ENCODE data around the gene RPL10A.

Gene RPL10A

DNA sequence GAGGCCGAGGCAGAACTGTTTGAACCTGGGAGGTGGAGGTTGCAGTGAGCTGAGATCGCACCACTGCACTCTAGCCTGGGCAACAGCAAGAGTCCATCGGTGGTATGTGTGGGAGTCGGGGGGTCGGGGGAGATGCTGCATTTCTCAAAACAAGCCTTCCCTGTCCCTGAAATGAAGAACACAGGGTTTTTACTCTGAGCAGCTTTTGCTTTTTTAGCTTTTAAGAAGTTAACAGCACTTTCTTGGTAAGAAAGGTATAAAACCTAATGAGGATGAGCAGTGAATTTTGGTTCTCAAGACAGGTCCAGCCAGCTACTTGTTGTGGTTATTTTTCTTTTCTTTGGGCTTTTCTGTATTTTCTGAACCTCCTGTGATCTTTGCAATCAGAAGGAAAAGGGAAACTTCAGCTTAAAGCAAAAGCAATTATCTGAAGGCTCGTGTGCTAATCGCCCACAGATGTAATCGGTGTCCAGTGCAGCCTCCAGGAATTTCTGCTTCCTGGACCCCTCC lies 3.7 kb downstream of the RPL10A start:
- H3K4me3 Mint-ChIP-seq: no peak overlapping the region
- H3K27ac Mint-ChIP-seq: peak overlapping the region; percentile 100
- H3K36me3 Mint-ChIP-seq (ENCODE audit: low read depth): peaks cover 50% of the 10 kb centered on the region
- H3K4me1 Mint-ChIP-seq: peaks cover 47% of the 10 kb centered on the region
- no peaks in the 10 kb centered on the region for H3K9me3 Mint-ChIP-seq
- no peak for TF ChIP-seq CTCF (IDR thresholded peaks at IDR 0.05)
- DNase-seq: no peak
- peaks cover 11% of the 10 kb centered on the region for H3K27me3 Mint-ChIP-seq (ENCODE audit: low read depth, poor library complexity)

GRCh38 chr6:35473075-35473849 lies 5.1 kb downstream of the RPL10A start:
- TF ChIP-seq CTCF (IDR thresholded peaks at IDR 0.05): no peak
- Mint-ChIP-seq H3K4me1 (peaks cover 47% of the 10 kb centered on the region), H3K27ac (peak overlapping the region; percentile 97), H3K9me3 (no peaks in the 10 kb centered on the region), H3K4me3 (no peak overlapping the region), H3K36me3 (ENCODE audit: low read depth) (peaks cover 57% of the 10 kb centered on the region), H3K27me3 (ENCODE audit: low read depth, poor library complexity) (peaks cover 3% of the 10 kb centered on the region)
- no peak for DNase-seq

DNA sequence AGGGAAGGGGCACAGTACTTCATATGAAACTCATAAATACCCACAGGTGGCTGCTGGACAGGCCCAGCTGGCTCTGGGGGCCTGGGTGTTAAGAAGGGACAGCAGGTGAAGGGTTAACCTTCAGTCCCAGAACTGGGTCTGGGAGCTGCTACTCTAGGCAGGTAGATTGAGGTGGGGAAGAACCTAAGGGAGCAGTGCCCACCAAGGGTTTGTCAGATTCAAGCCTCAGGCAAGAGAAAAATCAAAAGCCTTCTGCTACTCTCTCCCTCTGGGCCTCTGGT lies 5.6 kb downstream of the RPL10A start:
- peaks cover 62% of the 10 kb centered on the region for H3K36me3 Mint-ChIP-seq (ENCODE audit: low read depth)
- no peak for DNase-seq
- no peak for TF ChIP-seq CTCF (IDR thresholded peaks at IDR 0.05)
- no peak overlapping the region for H3K4me3 Mint-ChIP-seq
- H3K4me1 Mint-ChIP-seq: peaks cover 47% of the 10 kb centered on the region
- peak overlapping the region; percentile 80 for H3K27ac Mint-ChIP-seq
- no peaks in the 10 kb centered on the region for H3K9me3 Mint-ChIP-seq
- H3K27me3 Mint-ChIP-seq (ENCODE audit: low read depth, poor library complexity): peaks cover 3% of the 10 kb centered on the region

DNA sequence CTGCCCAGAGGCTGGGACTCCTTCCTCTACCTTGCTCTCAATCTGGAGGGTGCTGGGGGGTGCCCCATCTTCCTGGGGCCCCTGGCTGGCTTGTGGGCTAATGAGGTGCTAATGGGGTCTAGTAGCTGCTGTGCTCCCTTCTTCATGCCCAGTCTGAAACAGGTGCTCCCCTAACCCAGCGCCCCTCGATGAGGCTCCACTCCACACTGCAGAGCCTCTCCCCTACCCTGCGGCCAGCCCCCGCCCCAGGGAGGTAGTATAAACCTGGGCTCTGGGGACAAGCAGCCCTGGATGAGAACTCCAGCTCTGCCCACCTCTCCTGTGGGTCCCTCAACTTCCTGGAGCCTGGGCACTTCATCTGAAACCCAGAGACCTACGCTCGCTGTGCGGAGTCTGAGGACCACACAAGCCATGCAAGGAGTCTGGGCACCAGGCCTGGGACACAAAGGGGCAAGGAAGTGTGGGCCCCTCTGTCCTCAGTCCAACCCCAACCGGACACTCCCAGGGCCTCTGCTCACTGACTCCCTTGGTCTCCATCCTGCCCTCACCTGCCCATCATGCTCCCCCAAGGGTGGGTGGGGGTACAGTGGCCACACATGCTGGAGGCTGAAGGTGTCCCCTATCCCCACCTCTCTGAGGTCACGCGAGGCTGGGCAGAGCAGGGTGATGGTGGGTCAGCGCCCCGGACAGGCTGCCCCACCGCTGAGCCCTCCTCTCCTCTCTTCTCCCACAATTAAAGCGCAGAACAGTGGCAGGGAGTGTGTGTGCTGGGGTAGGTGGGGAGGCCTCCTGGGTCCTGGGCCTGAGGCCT lies 6.1 kb downstream of the RPL10A start:
- DNase-seq: no peak
- peaks cover 60% of the 10 kb centered on the region for H3K36me3 Mint-ChIP-seq (ENCODE audit: low read depth)
- no peak for TF ChIP-seq CTCF (IDR thresholded peaks at IDR 0.05)
- H3K9me3 Mint-ChIP-seq: no peaks in the 10 kb centered on the region
- no peak overlapping the region for H3K4me3 Mint-ChIP-seq
- H3K27ac Mint-ChIP-seq: peak overlapping the region; percentile 80
- peaks cover 3% of the 10 kb centered on the region for H3K27me3 Mint-ChIP-seq (ENCODE audit: low read depth, poor library complexity)
- peaks cover 45% of the 10 kb centered on the region for H3K4me1 Mint-ChIP-seq

GRCh38 chr6:35474942-35475570 lies 6.9 kb downstream of the RPL10A start:
- peak overlapping the region; percentile 17 for H3K27ac Mint-ChIP-seq
- peaks cover 45% of the 10 kb centered on the region for H3K4me1 Mint-ChIP-seq
- no peak overlapping the region for H3K4me3 Mint-ChIP-seq
- H3K36me3 Mint-ChIP-seq (ENCODE audit: low read depth): peaks cover 53% of the 10 kb centered on the region
- DNase-seq: no peak
- no peak for TF ChIP-seq CTCF (IDR thresholded peaks at IDR 0.05)
- H3K27me3 Mint-ChIP-seq (ENCODE audit: low read depth, poor library complexity): peaks cover 3% of the 10 kb centered on the region
- no peaks in the 10 kb centered on the region for H3K9me3 Mint-ChIP-seq
